HG02798 (cell line): ENCODE data around the gene PRELID1.
"Not testable (repeated sequence)": the region's sequence is repeated elsewhere in the genome, so short reads cannot be mapped to it uniquely, and the experiment has no call there.

Source experiments
- ATAC-seq: cut with Tn5 transposase; IDR thresholded peaks from one replicate; pipeline ENCODE4 v1.9.1; 2021; ENCODE audit warnings: mild to moderate bottlenecking; ENCODE audit not compliant: unreplicated experiment, poor library complexity

PRELID1 gene

GRCh38 chr5:177303121-177303924 lies at the start of gene PRELID1, which contains the start of gene RAB24:
Gene PRELID1 (plus strand): TSS chr5:177303799. CDS start chr5:177303986, 187 bp downstream.
Gene RAB24 (minus strand): TSS chr5:177303719. CDS start chr5:177303288, 431 bp downstream.
- ATAC-seq = peak; percentile 77

- no peak for ATAC-seq
These were observed 47.3 kb upstream of the PRELID1 start for GRCh38 chr5:177256296-177256695.

GRCh38 chr5:177258711-177259110 lies 44.9 kb upstream of the PRELID1 start:
- not testable (repeated sequence) for ATAC-seq

GRCh38 chr5:177260961-177261360 lies 42.6 kb upstream of the PRELID1 start:
- no peak for ATAC-seq

GRCh38 chr5:177261510-177261909 lies 42.1 kb upstream of the PRELID1 start:
- no peak for ATAC-seq

- no peak for ATAC-seq
These were observed 39.4 kb upstream of the PRELID1 start for GRCh38 chr5:177264178-177264577.

- ATAC-seq = no peak
These were observed 38.2 kb upstream of the PRELID1 start for GRCh38 chr5:177265395-177265794.

- ATAC-seq = no peak
These were observed 34.2 kb upstream of the PRELID1 start for GRCh38 chr5:177269232-177269895.

- ATAC-seq = no peak
These were observed 33.6 kb upstream of the PRELID1 start for GRCh38 chr5:177269976-177270375.

GRCh38 chr5:177270653-177271052 lies 32.9 kb upstream of the PRELID1 start:
- no peak for ATAC-seq

- no peak for ATAC-seq
These were observed 32.5 kb upstream of the PRELID1 start for GRCh38 chr5:177271113-177271512.

- no peak for ATAC-seq
These were observed 27.7 kb upstream of the PRELID1 start for GRCh38 chr5:177275883-177276282.

- no peak for ATAC-seq
These were observed 26.7 kb upstream of the PRELID1 start for GRCh38 chr5:177276886-177277285.

- ATAC-seq = no peak
These were observed 15.4 kb upstream of the PRELID1 start for GRCh38 chr5:177288191-177288590.

GRCh38 chr5:177290816-177291596 lies 12.6 kb upstream of the PRELID1 start:
- no peak for ATAC-seq

- ATAC-seq = no peak
These were observed 11.9 kb upstream of the PRELID1 start for GRCh38 chr5:177291735-177292134.

GRCh38 chr5:177293819-177294581 lies 9.6 kb upstream of the PRELID1 start:
- no peak for ATAC-seq

- no peak for ATAC-seq
These were observed 9.0 kb upstream of the PRELID1 start for GRCh38 chr5:177294632-177295031.

- ATAC-seq = no peak
These were observed 7.7 kb upstream of the PRELID1 start for GRCh38 chr5:177295924-177296323.

- ATAC-seq = no peak
These were observed 7.0 kb upstream of the PRELID1 start for GRCh38 chr5:177296581-177296980.
